ENCODE measurements around the gene PCDHB15.
"Not testable (repeated sequence)": the region's sequence is repeated elsewhere in the genome, so short reads cannot be mapped to it uniquely, and the experiment has no call there.

The PCDHB15 gene

DNA sequence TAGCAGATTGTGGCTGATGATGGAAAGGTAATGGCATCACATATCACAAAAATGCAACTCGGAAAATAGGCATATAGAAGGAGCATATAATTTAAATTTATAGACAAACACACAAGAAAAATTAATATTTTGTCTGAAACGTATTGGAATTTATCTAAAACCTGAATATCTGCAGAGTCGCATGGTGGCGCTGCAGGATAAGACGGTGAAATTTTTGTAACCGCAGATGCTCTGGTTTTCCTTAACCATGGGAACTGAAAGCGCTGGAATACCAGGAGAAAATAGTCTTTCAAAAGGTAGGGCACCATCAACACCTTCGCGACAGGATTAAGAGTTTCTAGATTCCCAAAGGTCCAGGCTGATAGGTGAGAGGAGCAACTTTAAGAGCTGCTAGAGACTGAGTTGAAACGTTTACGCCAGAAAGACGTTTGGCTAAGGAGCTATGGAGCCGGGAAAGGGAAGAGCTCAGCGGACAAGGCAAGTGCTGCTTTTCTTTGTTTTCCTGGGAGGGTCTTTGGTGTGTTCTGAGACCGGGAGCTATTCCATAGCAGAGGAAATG lies 11.0 kb upstream of the PCDHB15 start:
- peak overlapping the region; percentile 26 to 31 for H3K4me3 ChIP-seq
- peaks cover 19 to 91% (median 83%) of the 10 kb centered on the region in 3 donors for H3K9me3 ChIP-seq
- H3K4me1 ChIP-seq = no peaks in the 10 kb centered on the region
- H3K36me3 ChIP-seq = peaks cover 0 to 50% (median 30%) of the 10 kb centered on the region in 3 donors
- H3K27ac ChIP-seq = no peak overlapping the region
- TF ChIP-seq CTCF (IDR thresholded peaks at IDR 0.05) = no peak
- no peaks in the 10 kb centered on the region for H3K27me3 ChIP-seq
- DNase-seq = no peak
- intact Hi-C loops (cut with DNase I; ENCODE audit: low total_unique reads) = no loop called here

GRCh38 chr5:141235922-141236321 lies 9.3 kb upstream of the PCDHB15 start:
- H3K4me1 ChIP-seq; H3K4me3 ChIP-seq; DNase-seq; intact Hi-C loops (cut with DNase I; ENCODE audit: low total_unique reads); H3K27me3 ChIP-seq; H3K27ac ChIP-seq: not testable (repeated sequence)
- Histone ChIP-seq H3K9me3 (peaks cover 29 to 99% (median 92%) of the 10 kb centered on the region in 3 donors), H3K36me3 (peaks cover 0 to 63% (median 39%) of the 10 kb centered on the region in 3 donors)

DNA sequence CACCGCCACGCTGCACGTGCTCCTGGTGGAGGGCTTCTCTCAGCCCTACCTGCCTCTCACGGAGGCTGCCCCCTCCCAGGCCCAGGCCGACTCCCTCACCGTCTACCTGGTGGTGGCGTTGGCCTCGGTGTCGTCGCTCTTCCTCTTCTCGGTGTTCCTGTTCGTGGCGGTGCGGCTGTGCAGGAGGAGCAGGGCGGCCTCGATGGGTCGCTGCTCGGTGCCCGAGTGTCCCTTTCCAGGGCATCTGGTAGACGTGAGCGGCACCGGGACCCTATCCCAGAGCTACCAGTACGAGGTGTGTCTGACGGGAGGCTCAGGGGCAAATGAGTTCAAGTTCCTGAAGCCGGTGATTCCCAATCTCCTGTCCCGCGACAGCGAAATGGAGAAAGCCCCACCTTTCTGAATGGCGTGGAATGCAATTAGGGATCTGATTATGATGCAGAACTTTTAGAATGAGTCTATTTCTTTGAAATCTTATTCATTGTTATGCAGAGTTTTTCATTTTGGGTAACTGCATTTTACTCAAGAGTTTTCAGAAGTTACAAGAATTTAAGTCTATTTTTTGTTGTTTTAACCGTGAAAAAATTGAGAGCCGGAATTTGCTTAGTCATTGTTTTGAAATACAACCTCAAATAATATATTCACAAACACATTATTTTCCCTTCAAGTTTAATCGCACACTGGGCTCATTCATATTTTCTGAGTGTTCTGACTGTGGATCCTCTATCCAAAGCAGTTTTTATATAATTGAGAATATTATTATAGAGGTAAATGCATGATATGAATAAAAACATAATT lies 8.5 kb upstream of the PCDHB15 start:
- DNase-seq = no peak
- no peak for TF ChIP-seq CTCF (IDR thresholded peaks at IDR 0.05)
- Histone ChIP-seq H3K27me3 (no peaks in the 10 kb centered on the region), H3K9me3 (peaks cover 31 to 99% (median 94%) of the 10 kb centered on the region in 3 donors), H3K4me1 (no peaks in the 10 kb centered on the region), H3K27ac (no peak overlapping the region), H3K4me3 (no peak overlapping the region), H3K36me3 (peaks cover 0 to 64% (median 47%) of the 10 kb centered on the region in 3 donors)
- intact Hi-C loops (cut with DNase I; ENCODE audit: low total_unique reads) = no loop called here

- H3K4me3 ChIP-seq = no peak overlapping the region
- intact Hi-C loops (cut with DNase I; ENCODE audit: low total_unique reads) = loop anchor here (10.0 kb wide), 1 partner anchor 183 kb away; the partner anchor contains the start of gene PCDHGA11
These were observed 3.7 kb upstream of the PCDHB15 start for GRCh38 chr5:141241496-141241895.

GRCh38 chr5:141246971-141247370 lies 1.8 kb downstream of the PCDHB15 start:
- intact Hi-C loops (cut with DNase I; ENCODE audit: low total_unique reads) = loop anchor here (10.0 kb wide), 1 partner anchor 178 kb away; the partner anchor contains the start of gene PCDHGA11
- not testable (repeated sequence) for H3K27me3 ChIP-seq, H3K27ac ChIP-seq, H3K4me3 ChIP-seq, DNase-seq, H3K4me1 ChIP-seq
- Histone ChIP-seq H3K36me3 (peaks cover 10 to 65% (median 53%) of the 10 kb centered on the region in 3 donors), H3K9me3 (peaks cover 37 to 100% (median 84%) of the 10 kb centered on the region in 3 donors)

More at GRCh38 chr5:141241496-141241895, 3.7 kb upstream of the PCDHB15 start:
- no peaks in the 10 kb centered on the region for H3K27me3 ChIP-seq
- no peak for TF ChIP-seq CTCF (IDR thresholded peaks at IDR 0.05)
- no peak for DNase-seq
- no peaks in the 10 kb centered on the region for H3K4me1 ChIP-seq
- peaks cover 39 to 99% (median 85%) of the 10 kb centered on the region in 3 donors for H3K9me3 ChIP-seq
- peaks cover under 1 to 53% (median 37%) of the 10 kb centered on the region in 3 donors for H3K36me3 ChIP-seq
- H3K27ac ChIP-seq = no peak overlapping the region

DNA sequence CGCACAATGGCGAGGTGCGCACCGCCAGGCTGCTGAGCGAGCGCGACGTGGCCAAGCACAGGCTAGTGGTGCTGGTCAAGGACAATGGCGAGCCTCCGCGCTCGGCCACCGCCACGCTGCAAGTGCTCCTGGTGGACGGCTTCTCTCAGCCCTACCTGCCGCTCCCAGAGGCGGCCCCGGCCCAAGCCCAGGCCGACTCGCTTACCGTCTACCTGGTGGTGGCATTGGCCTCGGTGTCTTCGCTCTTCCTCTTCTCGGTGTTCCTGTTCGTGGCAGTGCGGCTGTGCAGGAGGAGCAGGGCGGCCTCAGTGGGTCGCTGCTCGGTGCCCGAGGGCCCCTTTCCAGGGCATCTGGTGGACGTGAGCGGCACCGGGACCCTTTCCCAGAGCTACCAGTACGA lies 2.2 kb downstream of the PCDHB15 start:
- intact Hi-C loops (cut with DNase I; ENCODE audit: low total_unique reads) = loop anchor here (10.0 kb wide), 1 partner anchor 177 kb away; the partner anchor contains the start of gene PCDHGA11
- DNase-seq, H3K27ac ChIP-seq, H3K4me1 ChIP-seq, H3K4me3 ChIP-seq, H3K27me3 ChIP-seq: not testable (repeated sequence)
- Histone ChIP-seq H3K9me3 (peaks cover 36 to 100% (median 84%) of the 10 kb centered on the region in 3 donors), H3K36me3 (peaks cover 10 to 68% (median 54%) of the 10 kb centered on the region in 3 donors)

- intact Hi-C loops (cut with DNase I; ENCODE audit: low total_unique reads) = no loop called here
- Histone ChIP-seq H3K36me3 (peaks cover 10 to 68% (median 61%) of the 10 kb centered on the region in 3 donors), H3K27me3 (no peaks in the 10 kb centered on the region), H3K9me3 (peaks cover 23 to 100% (median 95%) of the 10 kb centered on the region in 3 donors), H3K4me1 (no peaks in the 10 kb centered on the region), H3K27ac (no peak overlapping the region), H3K4me3 (no peak overlapping the region)
- no peak for TF ChIP-seq CTCF (IDR thresholded peaks at IDR 0.05)
- DNase-seq = no peak
These were observed 5.4 kb downstream of the PCDHB15 start for GRCh38 chr5:141250576-141250975.

All from tibial artery (tissue), 4 donors.